HG02623 (cell line): ENCODE measurements around the gene FOXL3.

ENCODE experiments used
- ATAC-seq: cut with Tn5 transposase; IDR thresholded peaks from one replicate; pipeline ENCODE4 v1.9.1; 2021; ENCODE audit warnings: moderate library complexity; ENCODE audit not compliant: unreplicated experiment

Gene FOXL3

GRCh38 chr7:265998-266850 lies 23.7 kb upstream of the FOXL3 start:
- ATAC-seq = no peak

- no peak for ATAC-seq
These were observed 22.8 kb upstream of the FOXL3 start for GRCh38 chr7:266851-267840.

GRCh38 chr7:268991-269390 lies 21.0 kb upstream of the FOXL3 start:
- no peak for ATAC-seq

GRCh38 chr7:269721-270120 lies 20.2 kb upstream of the FOXL3 start:
- no peak for ATAC-seq

GRCh38 chr7:270351-270983 lies 19.5 kb upstream of the FOXL3 start:
- no peak for ATAC-seq

- no peak for ATAC-seq
These were observed 18.5 kb upstream of the FOXL3 start for GRCh38 chr7:271266-272107.

GRCh38 chr7:272108-272615 lies 17.8 kb upstream of the FOXL3 start:
- no peak for ATAC-seq

GRCh38 chr7:272631-273030 lies 17.3 kb upstream of the FOXL3 start:
- ATAC-seq = no peak

GRCh38 chr7:273327-273726 lies 16.6 kb upstream of the FOXL3 start:
- ATAC-seq = no peak

GRCh38 chr7:274266-274665 lies 15.7 kb upstream of the FOXL3 start:
- ATAC-seq = no peak

GRCh38 chr7:276230-276835 lies 13.6 kb upstream of the FOXL3 start:
- no peak for ATAC-seq

GRCh38 chr7:277228-277627 lies 12.7 kb upstream of the FOXL3 start:
- ATAC-seq = no peak

GRCh38 chr7:278081-278480 lies 11.9 kb upstream of the FOXL3 start:
- ATAC-seq = no peak

- no peak for ATAC-seq
These were observed 10.1 kb upstream of the FOXL3 start for GRCh38 chr7:279821-280220.

- ATAC-seq = no peak
These were observed 9.5 kb upstream of the FOXL3 start for GRCh38 chr7:280461-280860.

- no peak for ATAC-seq
These were observed 8.3 kb upstream of the FOXL3 start for GRCh38 chr7:281637-282036.

- ATAC-seq = no peak
These were observed 7.3 kb upstream of the FOXL3 start for GRCh38 chr7:282621-283020.

GRCh38 chr7:284762-285722 lies 4.9 kb upstream of the FOXL3 start:
- ATAC-seq = no peak

GRCh38 chr7:285731-286130 lies 4.2 kb upstream of the FOXL3 start:
- no peak for ATAC-seq
